K562 (cell line): ENCODE measurements around the gene PTPRF. TPM values are rescaled to one million over a fixed set of nuclear protein-coding genes. Genes with fewer than 3 reads are reported as not detected.

Experiments
- AFF4 ChIP-seq: sonication (generic); formaldehyde crosslinking; IDR thresholded peaks from 2 replicates; pipeline ENCODE4 v1.8.0; 2023; ENCODE audit warnings: mild to moderate bottlenecking, missing genetic modification reagents
- C11orf30 ChIP-seq: fragments of 450-650 bp; IDR thresholded peaks from 2 replicates; pipeline ENCODE4 v1.6.1; 2016; ENCODE audit warnings: low read depth, mild to moderate bottlenecking
- CBFA2T3 ChIP-seq: fragments of 450-650 bp; IDR thresholded peaks from 2 replicates; pipeline ENCODE4 v1.6.1; 2017
- CCNT2 ChIP-seq: IDR thresholded peaks from 2 replicates; pipeline ENCODE4 v1.6.1; 2011; ENCODE audit warnings: borderline replicate concordance, low read depth, mild to moderate bottlenecking, moderate library complexity, mixed read lengths, low read length; ENCODE audit not compliant: insufficient read length; ENCODE audit errors: extremely low read depth
- CXXC5 ChIP-seq: fragments of 250-450 bp; sonication (Bioruptor Pico); IDR thresholded peaks from 2 replicates; pipeline ENCODE4 v1.8.0; 2022; ENCODE audit warnings: inconsistent platforms, mild to moderate bottlenecking, moderate library complexity
- DNMT1 ChIP-seq: fragments of 450-650 bp; IDR thresholded peaks from 2 replicates; pipeline ENCODE4 v1.6.1; 2016; ENCODE audit warnings: antibody characterized with exemption, mild to moderate bottlenecking
- KHSRP ChIP-seq: fragments of 450-650 bp; IDR thresholded peaks from 2 replicates; pipeline ENCODE4 v1.6.1; 2017
- NFYB ChIP-seq: IDR thresholded peaks from 2 replicates; pipeline ENCODE4 v1.6.1; 2011; ENCODE audit warnings: mild to moderate bottlenecking, moderate library complexity; ENCODE audit not compliant: insufficient read length; ENCODE audit errors: extremely low read depth
- PHF8 ChIP-seq: fragments of 200-600 bp; sonication (generic); IDR thresholded peaks from 2 replicates; pipeline ENCODE4 v1.6.1; 2012; ENCODE audit warnings: mixed run types, mild to moderate bottlenecking, inconsistent platforms, low read length, moderate library complexity, borderline replicate concordance
- PTBP1 ChIP-seq: fragments of 200-400 bp; formaldehyde crosslinking; IDR thresholded peaks from 2 replicates; pipeline ENCODE4 v1.6.1; 2017; ENCODE audit warnings: low read depth, low read length
- RB1 ChIP-seq: fragments of 450-650 bp; IDR thresholded peaks from 2 replicates; pipeline ENCODE4 v1.6.1; 2017; ENCODE audit warnings: low read depth, mild to moderate bottlenecking
- TAF15 ChIP-seq: fragments of 200-400 bp; formaldehyde crosslinking; IDR thresholded peaks from 2 replicates; pipeline ENCODE4 v1.6.1; 2017; ENCODE audit warnings: mild to moderate bottlenecking, low read depth, low read length, moderate library complexity
- ZNF175 ChIP-seq: fragments of 200-800 bp; sonication (Bioruptor generic); IDR thresholded peaks from 2 replicates; pipeline ENCODE4 v1.6.1; 2016; ENCODE audit warnings: low read depth, mild to moderate bottlenecking, missing genetic modification characterization, missing compliant biosample characterization
- ZNF699 ChIP-seq: fragments of 250-450 bp; sonication (Bioruptor Pico); IDR thresholded peaks from 2 replicates; pipeline ENCODE4 v1.8.0; 2021; ENCODE audit warnings: mild to moderate bottlenecking, moderate library complexity; ENCODE audit not compliant: insufficient replicate concordance
- ZSCAN32 ChIP-seq: fragments of 450-650 bp; formaldehyde crosslinking; IDR thresholded peaks from 2 replicates; pipeline ENCODE4 v1.4.0; 2020; ENCODE audit warnings: mild to moderate bottlenecking, moderate library complexity
- polyA plus RNA-seq, 8 experiments: library from polyadenylated mRNA; depleted of rRNA in 4 of 8; stranded (reverse) in 5 of 8; unstranded in 3 of 8; fragments of >200 nt; fragmentation: Nextera tagmentation in 2 of 8; fragmentation: Illumina TruSeq in 1 of 8; extraction: Ambion mirVana in 2 of 8; extraction: Trizol in 1 of 8; gene quantifications; 2 replicates each; pipeline versions ENCODE4 v1.2.1 to v1.2.3, GENCODE V29; 2011 to 2014; ENCODE audit warnings: inconsistent platforms in 1 of 8, missing spikeins in 1 of 8
- total RNA-seq, 7 experiments: library from RNA; depleted of rRNA in 6 of 7; stranded (reverse); fragments of >200 nt in 6 of 7; fragmentation: Illumina TruSeq in 2 of 7; extraction: Trizol in 2 of 7; gene quantifications; 2 replicates each; pipeline versions ENCODE4 v1.2.1 to v1.2.3, GENCODE V29; 2011 to 2021; ENCODE audit warnings: low replicate concordance in 1 of 7
- TF ChIP-seq, protein P1 (sequence below): IDR thresholded peaks from 2 replicates; pipeline ENCODE4 v1.6.1; 2011; ENCODE audit warnings: borderline replicate concordance, low read depth, mild to moderate bottlenecking, moderate library complexity, low read length; ENCODE audit not compliant: insufficient read depth, poor library complexity, severe bottlenecking
- TF ChIP-seq, protein P2 (sequence below): fragments of 250-450 bp; sonication (Bioruptor Pico); IDR thresholded peaks from 2 replicates; pipeline ENCODE4 v1.8.0; 2021; ENCODE audit warnings: mild to moderate bottlenecking, moderate library complexity
- TF ChIP-seq, protein P3 (sequence below): fragments of 250-450 bp; sonication (Bioruptor Pico); IDR thresholded peaks from 2 replicates; pipeline ENCODE4 v1.5.0; 2022; ENCODE audit warnings: mild to moderate bottlenecking

Gene PTPRF
- total and polyA plus RNA-seq, 9 of the 15 experiments (the other 6 are each of a cell fraction or from before 2014, with no cell fraction given) = 0.13 to 4.3 (median 1.1) TPM

DNA sequence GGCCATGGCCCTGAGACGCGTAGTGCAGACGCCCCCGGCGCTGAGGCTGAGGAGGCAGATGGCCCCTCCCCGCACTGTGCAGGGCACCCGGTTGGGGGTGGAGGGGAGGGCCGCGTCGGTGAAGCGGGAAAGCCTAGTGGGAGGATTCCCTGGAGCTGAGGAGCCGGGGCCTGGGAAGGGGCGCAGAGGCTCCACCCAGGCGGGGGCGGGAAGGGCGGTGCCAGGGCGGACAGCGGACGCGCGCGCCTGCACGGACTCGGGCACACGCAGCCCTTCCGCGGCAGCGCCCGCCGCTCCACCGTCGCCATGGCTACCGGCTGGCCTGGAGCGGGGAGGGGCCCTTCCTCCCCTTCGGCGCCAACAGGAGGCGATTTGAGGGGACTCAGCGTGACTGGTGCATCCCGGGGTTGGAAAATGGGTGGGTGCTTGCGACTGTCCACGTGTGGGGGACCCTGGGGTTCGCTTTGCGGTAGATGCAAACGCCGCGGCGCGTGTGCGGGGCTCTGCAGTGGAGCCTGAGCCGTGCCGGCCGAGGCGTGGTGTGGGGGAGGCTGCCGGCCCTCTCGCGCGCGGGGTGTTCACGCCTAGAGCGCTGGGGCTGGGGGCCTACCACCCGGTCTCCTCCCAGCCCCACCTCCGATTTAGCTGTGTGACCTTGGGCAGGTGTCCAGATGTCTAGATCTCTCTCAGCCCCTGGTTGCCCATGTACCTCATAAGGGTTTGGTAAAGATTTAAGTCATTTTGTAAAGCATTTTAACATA, 35.1 kb downstream of the PTPRF start (continued):
- TF ChIP-seq ZNF699 (CRISPR knock-in tag) (no peak), KHSRP (no peak), RB1 (0 out of 2 replicates have a peak, but pooled peaks have one; percentile 16), ZSCAN32 (CRISPR knock-in tag) (no peak), PTBP1 (no peak), CBFA2T3 (no peak), NFYB (no peak), TAF15 (no peak), ZNF175 (CRISPR knock-in tag) (no peak), CCNT2 (no peak), PHF8 (peak; percentile 17; the same call in 1 of the 2 replicates), DNMT1 (no peak), AFF4 (no peak), CXXC5 (CRISPR knock-in tag) (0 out of 2 replicates have a peak, but pooled peaks have one; percentile 15), C11orf30 (no peak)
- TF ChIP-seq, protein P1, sequence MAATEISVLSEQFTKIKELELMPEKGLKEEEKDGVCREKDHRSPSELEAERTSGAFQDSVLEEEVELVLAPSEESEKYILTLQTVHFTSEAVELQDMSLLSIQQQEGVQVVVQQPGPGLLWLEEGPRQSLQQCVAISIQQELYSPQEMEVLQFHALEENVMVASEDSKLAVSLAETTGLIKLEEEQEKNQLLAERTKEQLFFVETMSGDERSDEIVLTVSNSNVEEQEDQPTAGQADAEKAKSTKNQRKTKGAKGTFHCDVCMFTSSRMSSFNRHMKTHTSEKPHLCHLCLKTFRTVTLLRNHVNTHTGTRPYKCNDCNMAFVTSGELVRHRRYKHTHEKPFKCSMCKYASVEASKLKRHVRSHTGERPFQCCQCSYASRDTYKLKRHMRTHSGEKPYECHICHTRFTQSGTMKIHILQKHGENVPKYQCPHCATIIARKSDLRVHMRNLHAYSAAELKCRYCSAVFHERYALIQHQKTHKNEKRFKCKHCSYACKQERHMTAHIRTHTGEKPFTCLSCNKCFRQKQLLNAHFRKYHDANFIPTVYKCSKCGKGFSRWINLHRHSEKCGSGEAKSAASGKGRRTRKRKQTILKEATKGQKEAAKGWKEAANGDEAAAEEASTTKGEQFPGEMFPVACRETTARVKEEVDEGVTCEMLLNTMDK = no peak
- TF ChIP-seq, protein P2, sequence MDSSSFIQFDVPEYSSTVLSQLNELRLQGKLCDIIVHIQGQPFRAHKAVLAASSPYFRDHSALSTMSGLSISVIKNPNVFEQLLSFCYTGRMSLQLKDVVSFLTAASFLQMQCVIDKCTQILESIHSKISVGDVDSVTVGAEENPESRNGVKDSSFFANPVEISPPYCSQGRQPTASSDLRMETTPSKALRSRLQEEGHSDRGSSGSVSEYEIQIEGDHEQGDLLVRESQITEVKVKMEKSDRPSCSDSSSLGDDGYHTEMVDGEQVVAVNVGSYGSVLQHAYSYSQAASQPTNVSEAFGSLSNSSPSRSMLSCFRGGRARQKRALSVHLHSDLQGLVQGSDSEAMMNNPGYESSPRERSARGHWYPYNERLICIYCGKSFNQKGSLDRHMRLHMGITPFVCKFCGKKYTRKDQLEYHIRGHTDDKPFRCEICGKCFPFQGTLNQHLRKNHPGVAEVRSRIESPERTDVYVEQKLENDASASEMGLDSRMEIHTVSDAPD (CRISPR knock-in tag) = no peak
- TF ChIP-seq, protein P3, sequence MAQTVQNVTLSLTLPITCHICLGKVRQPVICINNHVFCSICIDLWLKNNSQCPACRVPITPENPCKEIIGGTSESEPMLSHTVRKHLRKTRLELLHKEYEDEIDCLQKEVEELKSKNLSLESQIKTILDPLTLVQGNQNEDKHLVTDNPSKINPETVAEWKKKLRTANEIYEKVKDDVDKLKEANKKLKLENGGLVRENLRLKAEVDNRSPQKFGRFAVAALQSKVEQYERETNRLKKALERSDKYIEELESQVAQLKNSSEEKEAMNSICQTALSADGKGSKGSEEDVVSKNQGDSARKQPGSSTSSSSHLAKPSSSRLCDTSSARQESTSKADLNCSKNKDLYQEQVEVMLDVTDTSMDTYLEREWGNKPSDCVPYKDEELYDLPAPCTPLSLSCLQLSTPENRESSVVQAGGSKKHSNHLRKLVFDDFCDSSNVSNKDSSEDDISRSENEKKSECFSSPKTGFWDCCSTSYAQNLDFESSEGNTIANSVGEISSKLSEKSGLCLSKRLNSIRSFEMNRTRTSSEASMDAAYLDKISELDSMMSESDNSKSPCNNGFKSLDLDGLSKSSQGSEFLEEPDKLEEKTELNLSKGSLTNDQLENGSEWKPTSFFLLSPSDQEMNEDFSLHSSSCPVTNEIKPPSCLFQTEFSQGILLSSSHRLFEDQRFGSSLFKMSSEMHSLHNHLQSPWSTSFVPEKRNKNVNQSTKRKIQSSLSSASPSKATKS (CRISPR knock-in tag) = no peak
